Activated CD4-positive, CD25-positive, alpha-beta regulatory T cell treated with anti-CD3 and anti-CD28 coated beads, Interleukin-2, amount 50 U/mL, for 24 hours (primary cell): ENCODE measurements around the gene DLEU7.

Experiments used
- ATAC-seq, 2 donors: fragments of 150-1000 bp; cut with Tn5 transposase; one replicate each; pipeline ENCODE4 v1.10.0; 2021; ENCODE audit warnings: mild to moderate bottlenecking in 1 of 2, moderate library complexity in 1 of 2

Gene DLEU7

DNA sequence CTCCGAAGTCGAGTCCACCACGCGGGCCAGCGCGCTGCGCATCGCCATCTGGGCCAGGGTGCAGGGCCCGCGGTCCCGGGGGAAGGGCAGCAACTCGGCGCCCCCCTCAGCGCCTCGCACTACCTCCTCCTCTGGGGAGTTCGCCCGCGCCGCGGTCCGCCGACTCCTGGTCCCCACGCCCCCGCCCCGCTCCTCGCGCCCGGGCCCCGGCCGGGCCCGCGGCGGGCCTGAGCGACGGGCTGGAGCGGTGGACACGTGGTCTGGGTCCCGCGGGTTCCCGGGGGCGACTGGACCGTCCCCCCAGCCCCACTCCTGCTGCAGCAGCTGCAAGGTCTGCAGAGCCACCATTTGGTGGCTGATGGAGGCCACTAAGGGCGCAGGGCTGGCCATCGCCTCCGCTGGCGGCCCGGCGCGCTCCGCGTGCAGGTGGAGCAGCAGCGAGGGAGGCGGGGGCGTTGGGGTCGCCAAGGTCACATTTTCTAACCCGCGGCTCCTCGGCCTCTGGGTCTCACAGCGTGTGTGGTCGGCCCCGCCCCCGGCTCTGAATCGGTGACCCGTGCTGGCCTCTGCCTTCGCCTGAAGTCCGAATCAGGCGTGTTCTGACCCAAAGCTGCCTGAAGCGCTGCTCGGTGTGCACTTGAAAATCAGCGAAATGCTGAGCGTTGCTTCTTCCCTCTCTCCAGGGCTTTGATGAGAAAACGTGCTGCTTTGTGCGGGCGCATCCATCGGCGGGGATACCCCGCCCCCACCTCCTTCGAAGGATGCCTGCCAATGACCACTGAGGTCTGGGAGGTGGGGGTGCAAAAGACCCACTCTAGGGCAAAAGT is at the start of gene DLEU7:
DLEU7 (minus strand) TSS at position 436 of the 827 bp plus-strand sequence; CDS start at position 390, 46 bp downstream.
- ATAC-seq, result no peak

DNA sequence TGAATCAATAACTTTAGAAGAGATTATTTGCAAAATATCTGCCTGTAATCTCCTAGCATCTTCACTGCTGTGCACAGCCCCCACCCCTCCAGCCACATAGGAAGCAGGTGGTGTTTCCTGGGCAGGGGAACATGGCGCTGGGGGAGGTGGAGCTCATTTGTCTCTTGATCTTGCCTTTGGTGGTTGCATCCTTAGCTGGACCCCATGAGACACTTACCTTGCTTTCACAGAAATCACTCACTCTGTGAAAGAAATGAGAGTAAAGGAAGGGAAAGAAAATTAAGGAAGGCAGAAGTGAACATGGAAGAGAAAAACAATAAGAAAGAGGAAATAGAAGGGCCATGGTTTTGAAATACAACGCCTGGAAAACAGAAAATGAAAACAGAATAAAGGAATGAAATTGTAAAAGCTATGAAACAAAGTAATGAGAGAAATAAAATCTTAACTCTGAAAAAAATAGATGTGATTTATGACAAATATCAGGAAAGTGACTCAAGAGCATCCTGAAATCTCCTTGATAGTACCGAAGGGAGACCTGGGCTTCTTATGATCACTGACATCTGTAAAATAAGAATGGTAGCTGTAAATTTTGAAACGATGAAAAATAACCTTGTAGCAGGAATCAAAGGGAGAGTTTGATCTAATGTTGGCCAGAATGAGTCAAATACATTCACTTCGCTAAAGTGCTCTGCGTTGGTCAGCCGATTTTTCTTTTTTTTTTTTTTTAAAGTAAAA is 48.9 kb upstream of the DLEU7 start:
- ATAC-seq, result no peak

DNA sequence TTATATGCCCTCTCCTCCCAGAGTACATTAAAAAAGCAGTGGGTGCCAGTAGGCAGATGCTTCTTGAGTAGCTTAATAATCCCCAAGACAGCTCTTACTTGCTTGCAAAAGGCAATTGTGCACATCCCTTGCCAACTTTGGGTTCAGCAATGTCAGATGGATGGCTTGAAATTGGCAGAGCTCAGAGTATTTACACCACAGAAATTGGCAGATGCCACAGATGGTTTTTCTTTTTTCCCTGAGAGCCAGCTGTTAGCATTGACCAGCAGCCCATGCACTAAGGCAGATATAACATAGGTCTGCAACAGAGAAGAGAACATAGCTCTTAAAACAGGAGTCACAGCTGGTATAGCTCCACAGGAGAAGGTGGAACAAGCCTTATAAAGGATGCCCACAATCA is 47.7 kb upstream of the DLEU7 start:
- ATAC-seq, result no peak

DNA sequence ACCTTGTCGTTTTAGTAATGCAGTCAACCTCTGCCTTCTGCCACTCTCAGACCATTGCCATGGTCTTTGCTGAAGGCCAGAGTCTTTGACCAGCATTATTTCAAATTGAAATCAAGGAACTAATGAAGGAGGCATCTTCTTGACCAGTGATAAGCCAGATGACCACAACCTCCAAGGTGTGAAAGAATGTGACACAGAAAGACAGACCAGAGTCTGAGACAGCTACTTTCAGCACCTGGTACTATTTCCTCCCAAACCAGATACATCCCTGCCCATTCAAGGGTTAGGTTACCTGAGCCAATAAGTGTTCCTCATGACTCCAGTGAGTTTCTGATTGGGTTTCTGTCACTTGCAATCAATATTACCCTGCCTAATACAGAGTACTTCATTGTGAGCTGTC is 45.8 kb upstream of the DLEU7 start:
- no peak for ATAC-seq

DNA sequence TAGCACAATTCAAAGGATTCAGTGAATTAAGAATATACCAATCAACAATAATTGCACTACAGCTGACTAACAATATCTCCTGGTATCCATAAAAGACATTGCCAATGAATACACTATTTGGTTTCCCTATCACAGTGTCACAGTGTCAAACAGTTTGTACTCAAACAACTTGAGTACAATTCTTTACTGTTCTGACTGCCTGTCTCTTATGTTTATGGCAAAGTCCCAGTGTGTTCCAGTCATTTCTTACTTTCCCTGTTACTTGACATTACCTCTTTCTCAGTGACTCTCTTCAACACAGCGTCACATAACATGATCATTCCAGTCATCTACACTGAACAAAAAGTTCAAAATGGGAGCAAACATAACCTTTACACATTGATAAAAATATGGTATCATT is 44.9 kb upstream of the DLEU7 start:
- no peak for ATAC-seq

DNA sequence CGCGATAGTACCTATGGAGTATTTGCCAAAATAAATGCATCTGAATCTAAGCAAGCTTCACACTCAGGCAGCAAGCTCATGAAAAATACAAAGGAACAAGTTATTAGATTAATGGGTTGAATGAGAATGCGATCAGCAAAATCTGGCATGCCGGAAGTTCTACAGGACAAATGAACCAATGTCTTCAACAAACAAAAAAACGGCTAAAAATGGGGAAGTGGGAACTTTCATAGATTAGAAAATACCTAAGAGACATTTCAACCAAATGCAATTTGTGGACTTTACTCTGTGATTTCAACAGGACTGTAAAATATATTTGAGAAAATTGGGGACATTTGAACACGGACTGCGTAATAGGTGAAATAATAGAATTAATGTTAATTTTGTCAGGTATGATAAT is 43.7 kb upstream of the DLEU7 start:
- no peak for ATAC-seq

DNA sequence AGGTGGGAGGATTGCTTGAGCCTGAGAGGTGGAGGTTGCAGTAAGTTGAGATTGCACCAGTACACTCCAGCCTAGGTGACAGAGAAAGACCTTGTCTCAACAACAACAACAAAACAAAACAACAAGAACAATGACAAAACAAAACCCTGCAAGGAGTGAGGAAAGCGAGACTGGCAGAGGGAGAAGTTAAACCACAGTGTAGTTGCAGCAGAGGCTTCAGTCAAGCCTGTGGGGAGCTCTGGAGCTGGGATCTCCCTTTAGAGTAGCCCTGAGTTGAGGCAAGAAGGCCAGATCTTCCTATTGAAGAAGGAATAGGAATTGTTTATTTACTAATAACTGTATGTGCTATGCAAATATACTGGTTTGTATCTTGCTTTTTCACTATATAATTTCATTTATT is 40.8 kb upstream of the DLEU7 start:
- no peak for ATAC-seq

DNA sequence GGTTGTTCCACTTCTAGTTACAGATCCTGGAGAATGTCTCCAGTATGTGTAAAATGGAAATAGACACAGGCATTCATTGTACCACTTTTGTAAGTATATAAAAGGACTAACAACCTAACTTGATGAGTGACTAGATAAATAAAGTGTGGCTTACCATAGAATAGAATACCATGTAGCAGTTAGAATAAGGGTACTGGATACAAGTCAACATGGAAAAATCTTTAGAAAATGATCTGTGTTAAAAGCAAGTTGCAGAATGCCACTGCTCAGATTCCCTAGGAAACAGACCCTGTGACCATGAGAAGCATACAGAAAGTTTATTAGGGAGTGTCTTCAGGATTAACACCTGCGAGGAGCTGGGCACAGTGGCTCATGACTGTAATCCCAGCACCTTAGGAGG is 40.2 kb upstream of the DLEU7 start:
- no peak for ATAC-seq

DNA sequence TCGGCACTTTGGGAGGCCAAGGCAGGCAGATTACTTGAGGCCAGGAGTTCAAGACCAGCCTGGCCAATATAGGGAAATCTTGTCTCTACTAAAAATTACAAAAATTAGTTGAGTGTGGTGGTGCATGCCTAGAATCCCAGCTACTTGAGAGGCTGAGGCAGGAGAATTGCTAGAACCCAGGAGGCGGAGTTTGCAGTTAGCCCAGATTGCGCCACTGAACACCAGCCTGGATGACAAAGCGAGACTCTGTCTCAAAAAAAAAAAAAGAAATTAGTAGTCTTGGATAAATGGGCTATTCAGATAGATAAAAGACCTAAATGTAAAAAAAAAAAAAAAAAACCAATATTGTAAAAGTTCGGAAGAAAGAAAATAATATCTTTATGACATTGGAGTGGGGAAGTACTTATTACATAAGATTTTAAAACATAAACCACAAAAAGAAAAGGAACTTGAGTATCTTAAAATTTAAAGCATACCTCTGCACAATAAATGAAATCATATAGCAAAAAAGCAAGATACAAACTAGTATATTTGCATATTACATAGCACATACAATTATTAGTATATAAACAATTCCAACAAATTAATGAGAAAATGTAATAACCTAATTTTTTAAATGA is 39.4 kb upstream of the DLEU7 start:
- no peak for ATAC-seq

DNA sequence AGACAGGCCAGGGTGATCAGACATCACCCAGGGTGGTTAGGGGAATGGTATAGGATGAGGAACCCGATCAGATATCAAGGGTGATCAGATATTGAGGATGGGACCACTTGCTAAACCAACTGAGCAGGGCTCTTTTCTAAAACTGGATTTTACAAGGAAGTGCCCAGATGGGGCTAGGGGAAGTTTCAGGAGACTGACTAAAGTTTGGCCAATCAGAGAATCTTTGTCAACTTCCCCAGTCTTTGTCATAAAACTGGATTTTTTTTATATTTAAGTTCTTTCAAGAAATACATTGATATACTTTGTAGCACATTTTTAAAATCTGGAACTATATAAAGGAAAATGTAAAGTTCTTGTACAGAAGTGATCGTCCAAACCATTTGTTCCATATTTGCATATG is 30.5 kb upstream of the DLEU7 start:
- no peak for ATAC-seq

DNA sequence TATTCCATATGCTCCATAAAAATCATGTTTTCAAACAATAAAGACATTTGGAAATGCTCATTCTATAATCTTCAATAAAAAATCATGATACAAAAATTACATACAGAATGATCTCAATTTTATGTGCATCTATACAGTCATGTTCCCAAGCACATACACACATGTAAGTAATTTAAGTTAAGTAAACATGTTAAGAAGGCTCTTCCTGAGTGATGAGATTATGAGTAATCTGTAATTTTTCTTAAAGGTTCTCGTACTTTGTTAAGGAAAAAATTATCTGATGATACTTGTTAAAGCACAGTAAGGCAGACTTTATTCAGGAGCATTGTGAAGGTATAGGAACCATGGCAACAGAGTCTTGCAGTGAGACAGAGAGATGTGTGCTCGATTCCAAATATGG is 30.0 kb upstream of the DLEU7 start:
- ATAC-seq, result no peak

DNA sequence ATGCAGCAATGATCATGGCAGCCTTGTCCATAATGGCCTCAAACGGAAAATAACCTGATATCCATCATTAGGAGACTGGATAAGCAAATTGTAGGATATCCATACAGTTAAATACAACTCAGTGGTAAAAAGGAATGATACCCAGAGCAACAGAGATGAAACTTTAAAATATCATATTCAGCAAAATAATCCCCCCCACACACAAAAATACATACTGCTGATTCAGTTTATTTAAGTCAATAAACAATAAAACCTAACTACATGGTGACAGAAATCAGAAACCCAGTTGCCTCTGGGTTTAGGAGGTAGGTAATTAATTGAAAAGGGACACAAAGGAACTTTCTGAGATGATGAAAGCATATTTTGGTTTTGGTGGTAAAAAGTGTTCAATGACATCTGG is 27.9 kb upstream of the DLEU7 start:
- no peak for ATAC-seq

DNA sequence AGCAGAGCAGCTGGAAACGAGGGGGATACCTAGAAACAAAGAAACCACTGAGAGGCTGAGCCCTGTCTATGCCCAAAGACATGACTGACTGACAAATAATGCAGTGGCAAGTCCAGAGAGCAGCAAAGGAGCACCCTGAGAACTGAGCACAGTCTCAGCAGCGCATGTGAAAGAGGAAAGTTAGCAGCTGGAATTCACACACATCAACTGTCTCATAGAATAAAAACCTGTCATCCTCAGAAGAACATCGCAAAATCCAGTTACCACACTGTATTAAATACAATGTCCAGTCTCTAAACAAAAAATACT is 24.1 kb upstream of the DLEU7 start:
- ATAC-seq, result no peak

DNA sequence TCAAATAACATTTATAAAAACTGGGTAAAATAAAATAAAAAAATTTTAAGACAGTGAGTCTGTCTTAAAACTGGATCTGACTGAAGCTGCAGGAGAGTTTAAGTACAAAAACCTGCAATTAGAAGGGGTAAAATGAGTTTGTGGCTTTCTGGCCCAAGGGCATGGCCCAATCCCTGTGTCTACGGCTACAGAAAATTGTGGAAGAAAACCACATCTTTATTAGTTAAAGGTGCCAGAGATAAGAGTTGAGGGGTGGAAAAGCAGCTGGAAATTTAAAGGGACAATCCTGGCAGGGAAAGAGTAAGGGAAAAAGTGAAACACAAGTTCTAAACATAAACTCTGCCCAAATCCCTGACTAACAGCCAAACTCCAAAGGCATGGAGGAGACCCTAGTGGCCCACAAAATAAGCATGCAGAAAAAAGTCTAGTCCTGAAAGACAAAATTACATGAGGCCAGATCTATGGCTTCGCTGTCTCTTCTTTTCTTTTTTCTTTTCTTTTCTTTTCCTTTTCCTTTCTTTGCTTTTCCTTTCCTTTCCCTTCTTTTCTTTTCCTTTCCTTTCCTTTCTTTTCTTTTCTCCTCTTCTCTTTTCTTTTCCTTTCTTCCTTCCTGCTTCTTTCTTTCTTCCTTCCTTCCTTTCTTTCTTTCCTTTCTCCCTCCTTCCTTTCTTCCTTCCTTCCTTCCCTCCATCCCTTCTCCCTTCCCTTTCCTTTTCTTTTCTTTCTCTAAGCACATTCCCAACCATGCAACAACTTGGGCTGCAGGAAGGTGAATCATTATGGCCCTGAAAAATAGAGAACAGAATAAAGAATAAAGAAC is 23.5 kb upstream of the DLEU7 start:
- ATAC-seq, result no peak

DNA sequence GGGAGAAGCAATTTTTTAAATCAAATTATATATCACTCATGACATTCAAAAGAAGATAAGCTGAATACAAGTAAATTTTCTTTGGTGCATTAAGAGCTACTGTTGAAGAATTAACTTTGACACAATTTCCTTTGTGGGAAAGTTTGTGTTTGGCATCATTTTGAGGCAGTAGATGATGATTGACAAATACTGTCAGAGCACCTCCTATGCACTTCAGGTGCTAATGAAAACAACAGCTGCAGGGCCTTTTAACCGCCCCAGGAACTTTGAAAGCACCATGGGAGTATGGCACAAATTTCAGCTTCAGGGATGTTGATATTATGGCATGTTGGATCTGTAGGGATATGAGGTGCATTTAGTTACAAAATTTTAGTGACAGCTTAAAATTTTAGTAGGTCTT is 21.0 kb upstream of the DLEU7 start:
- no peak for ATAC-seq

DNA sequence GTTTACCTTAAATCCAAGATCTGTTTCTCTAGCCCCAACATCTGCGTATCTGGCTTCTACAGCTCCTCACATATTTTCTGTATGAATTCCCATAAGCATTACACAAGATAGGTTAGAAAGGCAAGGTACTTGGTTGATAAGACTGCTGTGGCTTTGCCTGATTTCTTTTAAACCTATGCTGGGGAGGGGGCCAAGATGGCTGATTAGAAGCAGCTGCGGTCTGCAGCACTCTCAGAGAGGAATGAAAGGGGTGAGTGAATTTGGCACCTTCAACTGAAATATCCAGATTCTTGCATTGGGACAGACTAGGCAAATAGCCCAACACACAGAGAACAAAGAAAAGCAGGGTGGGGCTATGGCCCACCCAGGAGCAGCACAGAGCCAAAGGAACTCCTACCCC is 12.2 kb upstream of the DLEU7 start:
- no peak for ATAC-seq

DNA sequence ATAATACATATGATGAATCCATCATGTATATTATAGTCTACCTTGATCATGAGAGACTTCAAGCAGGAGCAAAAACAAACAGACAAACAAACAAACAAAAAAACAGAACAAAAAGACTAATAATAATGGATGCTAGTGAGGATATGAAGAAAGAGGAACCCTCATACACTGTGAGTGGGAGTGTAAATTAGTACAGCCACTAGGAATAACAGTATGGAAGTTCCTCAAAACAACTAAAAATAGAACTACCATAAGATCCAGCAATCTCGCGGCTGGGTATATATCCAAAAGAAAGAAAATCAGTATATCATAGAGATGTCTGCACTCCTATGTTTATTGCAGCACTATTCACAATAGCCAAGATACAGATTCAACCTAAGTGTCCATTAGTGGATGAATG is 7.0 kb upstream of the DLEU7 start:
- ATAC-seq, result no peak

DNA sequence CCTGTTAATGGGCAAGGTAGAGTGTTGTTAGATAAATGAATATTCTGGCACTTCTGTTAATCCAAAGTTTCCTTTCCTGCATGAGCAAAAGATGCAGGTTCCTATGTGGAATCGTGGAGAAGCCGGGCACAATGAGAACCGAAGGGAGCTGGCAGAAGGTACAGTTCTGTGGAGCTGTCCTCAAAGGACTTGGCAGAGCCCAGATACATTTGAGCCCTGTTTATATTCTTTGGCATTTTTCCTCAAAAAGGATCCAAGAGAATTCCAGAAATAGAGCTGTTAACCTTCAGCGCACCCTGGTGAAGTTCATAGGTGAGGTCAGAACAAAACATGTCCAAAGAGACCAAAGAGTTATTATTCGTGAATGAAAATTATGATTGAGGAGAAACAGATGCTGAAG is 4.0 kb upstream of the DLEU7 start:
- no peak for ATAC-seq

DNA sequence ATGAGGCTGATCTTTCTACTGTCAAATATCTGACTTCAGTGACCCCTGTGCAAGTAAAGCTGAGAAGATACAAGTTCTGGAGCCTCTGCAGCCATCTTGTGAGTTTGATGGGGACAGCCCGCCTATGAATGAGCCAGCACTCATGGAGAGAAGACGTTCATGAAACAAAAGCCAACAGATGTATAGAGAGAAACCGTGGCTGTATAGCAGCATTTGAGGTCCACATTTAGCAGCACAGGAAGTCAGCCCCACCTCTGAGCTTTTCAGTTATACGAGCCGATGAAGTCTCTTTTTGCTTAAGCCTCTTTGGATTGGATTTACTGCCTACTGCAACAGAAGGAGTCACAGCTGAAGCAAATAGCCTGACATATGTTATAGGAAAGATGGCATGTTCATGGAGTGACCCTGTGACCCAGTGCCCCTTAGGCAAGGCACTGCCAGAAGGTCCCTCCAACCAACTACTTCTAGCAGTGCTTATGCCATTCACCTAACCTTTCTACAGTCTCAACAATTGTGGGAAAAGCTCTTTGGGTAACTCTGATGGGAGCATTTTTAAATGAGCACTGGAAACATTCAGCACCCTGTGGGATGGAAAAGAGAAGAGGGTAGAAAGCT is 3.5 kb upstream of the DLEU7 start:
- ATAC-seq, result no peak

DNA sequence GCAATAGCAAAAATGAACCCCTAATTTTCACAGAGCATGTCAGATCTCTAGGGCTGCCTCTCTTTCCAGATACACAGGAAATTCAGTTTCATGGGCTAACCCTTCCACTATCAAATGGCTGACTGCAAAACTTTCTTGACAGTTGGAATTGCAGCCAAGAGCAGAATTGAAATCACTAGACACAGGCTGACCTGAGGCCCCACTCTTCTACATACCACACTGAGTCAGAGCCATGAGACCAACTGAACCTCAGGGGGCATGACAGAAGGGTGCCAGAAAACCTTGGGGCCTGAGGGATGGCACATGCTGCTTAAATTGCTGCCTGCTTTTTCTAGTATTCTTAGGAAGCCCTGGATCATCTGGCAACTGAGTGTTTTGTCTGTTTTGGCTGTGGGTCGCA is 1.7 kb upstream of the DLEU7 start:
- ATAC-seq, result no peak

DNA sequence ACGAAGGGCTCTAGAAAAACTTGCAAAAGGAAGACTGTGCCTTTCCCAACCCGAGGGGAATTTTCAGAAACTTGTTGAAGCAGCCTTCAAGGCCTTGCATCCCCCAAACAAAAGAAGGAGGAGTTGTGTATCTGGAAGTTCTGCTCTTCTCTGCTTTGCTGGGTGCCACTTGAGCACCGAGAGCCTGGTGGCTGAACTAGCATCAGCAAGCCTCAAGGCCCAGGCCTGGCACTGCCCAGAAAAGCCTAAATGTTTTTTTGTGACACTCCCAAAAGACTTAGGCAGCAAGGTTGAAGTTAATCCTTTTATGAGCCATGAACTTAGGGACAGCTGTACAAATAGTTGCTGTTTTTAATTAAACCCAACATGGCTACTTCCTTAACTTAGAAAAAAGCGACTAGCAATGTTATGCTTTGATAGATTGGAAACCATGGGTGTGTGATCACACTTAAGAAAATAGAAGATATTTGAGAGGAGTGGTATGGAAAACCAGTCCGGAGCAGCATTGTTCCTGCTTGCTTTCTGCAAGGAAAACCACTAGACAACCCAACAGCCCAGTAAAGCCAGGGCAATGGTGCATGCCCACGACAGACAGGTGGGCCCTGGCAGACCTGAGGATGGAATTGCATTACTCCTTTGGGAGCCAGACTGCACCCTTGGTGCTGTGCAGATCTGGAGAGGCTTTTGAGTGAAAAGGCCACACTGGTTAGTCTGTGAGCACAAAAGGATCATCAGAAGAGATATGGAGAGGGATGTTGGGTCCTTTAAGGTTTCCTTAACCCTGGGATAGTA is 788 bp upstream of the DLEU7 start:
- ATAC-seq, result no peak

DNA sequence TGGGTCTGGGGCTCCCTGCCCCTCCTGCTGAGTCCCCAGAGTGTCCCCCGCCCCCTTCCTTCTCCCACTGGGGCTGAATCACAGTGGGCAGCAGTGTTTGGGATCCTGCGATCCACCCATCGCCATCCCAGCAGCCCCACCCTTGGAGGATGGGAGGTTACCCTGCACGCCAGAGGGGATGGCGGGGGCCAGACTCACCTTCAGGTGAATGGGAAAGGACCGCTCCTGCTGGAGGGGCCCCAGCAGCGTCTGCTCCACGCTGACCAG is 569 bp downstream of the DLEU7 start:
- ATAC-seq, result no peak
